Smooth muscle cell (in vitro differentiated cells): ENCODE measurements around the gene GKAP1. TPM values are rescaled to one million over a fixed set of nuclear protein-coding genes. Genes with fewer than 3 reads are reported as not detected.
"Not testable (repeated sequence)": the region's sequence is repeated elsewhere in the genome, so short reads cannot be mapped to it uniquely, and the experiment has no call there.

ENCODE experiments used
- DNase-seq: peaks from one replicate; lab custom pipeline; 2025; ENCODE audit not compliant: unreplicated experiment; lab: John Stamatoyannopoulos, UW
- H2AFZ ChIP-seq: fragments of 200-600 bp; sonication (generic); 2 replicates; pipeline ENCODE4 v1.6.0; 2016; ENCODE audit warnings: antibody characterized with exemption, low read depth, mild to moderate bottlenecking
- H3F3A ChIP-seq: fragments of 200-600 bp; sonication (generic); 2 replicates; pipeline ENCODE4 v1.6.0; 2017; ENCODE audit warnings: antibody characterized with exemption, low read depth
- H3K27ac ChIP-seq: fragments of 200-600 bp; sonication (generic); 2 replicates; pipeline ENCODE4 v1.5.1; 2016; ENCODE audit warnings: low read depth, mild to moderate bottlenecking
- H3K27me3 ChIP-seq: fragments of 200-600 bp; sonication (generic); 2 replicates; pipeline ENCODE4 v1.6.1; 2016; ENCODE audit warnings: low read depth, mild to moderate bottlenecking
- H3K36me3 ChIP-seq: fragments of 200-600 bp; sonication (generic); 2 replicates; pipeline ENCODE4 v1.5.1; 2016; ENCODE audit warnings: low read depth
- H3K4me1 ChIP-seq: fragments of 200-600 bp; sonication (generic); 2 replicates; pipeline ENCODE4 v1.5.1; 2016; ENCODE audit warnings: low read depth
- H3K4me2 ChIP-seq: fragments of 200-600 bp; sonication (generic); 2 replicates; pipeline ENCODE4 v1.6.0; 2016; ENCODE audit warnings: mild to moderate bottlenecking
- H3K4me3 ChIP-seq: fragments of 200-600 bp; sonication (generic); 2 replicates; pipeline ENCODE4 v1.5.1; 2016; ENCODE audit warnings: mild to moderate bottlenecking
- H3K79me2 ChIP-seq: fragments of 200-600 bp; sonication (generic); 2 replicates; pipeline ENCODE4 v1.6.0; 2016; ENCODE audit warnings: low read depth, mild to moderate bottlenecking
- H3K9ac ChIP-seq: fragments of 200-600 bp; sonication (generic); 2 replicates; pipeline ENCODE4 v1.6.0; 2016; ENCODE audit warnings: low read depth
- H3K9me3 ChIP-seq: fragments of 200-600 bp; sonication (generic); replicated peaks from 2 replicates; pipeline ENCODE4 v1.5.1; 2016; ENCODE audit warnings: low read depth
- H4K20me1 ChIP-seq: fragments of 200-600 bp; sonication (generic); 2 replicates; pipeline ENCODE4 v1.6.0; 2016; ENCODE audit warnings: low read depth
- CTCF ChIP-seq: fragments of 200-600 bp; sonication (generic); IDR thresholded peaks from 2 replicates; pipeline ENCODE4 v1.5.1; 2017; ENCODE audit warnings: borderline replicate concordance, mild to moderate bottlenecking, antibody characterized with exemption; ENCODE audit not compliant: insufficient read depth, poor library complexity, severe bottlenecking
- WGBS: methylation state at CpG from one replicate; pipeline ENCODE4 v1.1.7; 2016; ENCODE audit warnings: low lambda C conversion rate; 5-methylcytosine and 5-hydroxymethylcytosine counted together
- polyA plus RNA-seq: library from polyadenylated mRNA; unstranded; fragments of >200 nt; fragmentation: Nextera tagmentation; extraction: Ambion mirVana; gene quantifications from 2 replicates; pipeline ENCODE4 v1.2.1, GENCODE V29; 2016
- total RNA-seq: library from RNA; depleted of rRNA; stranded (reverse); fragments of >200 nt; gene quantifications from 2 replicates; pipeline ENCODE4 v1.2.3, GENCODE V29; 2014

The GKAP1 gene
- total and polyA plus RNA-seq, 2 experiments from 2014 or later = not detected

- H3K4me3 ChIP-seq = peak overlapping the region; percentile 84
- H3F3A ChIP-seq = no peaks in the 10 kb centered on the region
- under 1% methylated on average over 29 of the region's 42 CpGs for WGBS
- peak overlapping the region; percentile 99 for H3K9ac ChIP-seq
- peaks cover 50% of the 10 kb centered on the region for H4K20me1 ChIP-seq
- H3K4me2 ChIP-seq = peak overlapping the region; percentile 97
- H3K27ac ChIP-seq = peak overlapping the region; percentile 100
- TF ChIP-seq CTCF = no peak
- H3K79me2 ChIP-seq = peaks cover 56% of the 10 kb centered on the region
- H2AFZ ChIP-seq = peak overlapping the region; percentile 91
- H3K9me3 ChIP-seq = no peaks in the 10 kb centered on the region
- no peaks in the 10 kb centered on the region for H3K36me3 ChIP-seq
- H3K4me1 ChIP-seq = peaks cover 14% of the 10 kb centered on the region
- no peak for DNase-seq
- H3K27me3 ChIP-seq = no peaks in the 10 kb centered on the region
Measured at GRCh38 chr9:83706676-83707517, 110.7 kb downstream of the GKAP1 start.

- H3K79me2 ChIP-seq = peaks cover 72% of the 10 kb centered on the region
- WGBS = 96% methylated on average over 11 of the region's 12 CpGs
- H3K27me3 ChIP-seq, H3F3A ChIP-seq, H3K9ac ChIP-seq, H3K36me3 ChIP-seq, H3K9me3 ChIP-seq, DNase-seq, H3K27ac ChIP-seq, H2AFZ ChIP-seq: not testable (repeated sequence)
- peaks cover 20% of the 10 kb centered on the region for H3K4me1 ChIP-seq
- H3K4me2 ChIP-seq = peak overlapping the region; percentile 97
- H4K20me1 ChIP-seq = peaks cover 67% of the 10 kb centered on the region
- H3K4me3 ChIP-seq = peak overlapping the region; percentile 84
Measured at GRCh38 chr9:83705219-83705651, 112.3 kb downstream of the GKAP1 start.

- no peak overlapping the region for H3K4me3 ChIP-seq
- no peaks in the 10 kb centered on the region for H3K36me3 ChIP-seq
- DNase-seq = no peak
- H3F3A ChIP-seq = no peaks in the 10 kb centered on the region
- no peak overlapping the region for H2AFZ ChIP-seq
- H4K20me1 ChIP-seq = peaks cover 100% of the 10 kb centered on the region
- no peak for TF ChIP-seq CTCF
- H3K79me2 ChIP-seq = peaks cover 100% of the 10 kb centered on the region
- WGBS = 71% methylated on average over 6 of the region's 6 CpGs
- no peak overlapping the region for H3K9ac ChIP-seq
- no peaks in the 10 kb centered on the region for H3K27me3 ChIP-seq
- no peak overlapping the region for H3K4me2 ChIP-seq
- H3K27ac ChIP-seq = no peak overlapping the region
- H3K9me3 ChIP-seq = no peaks in the 10 kb centered on the region
- peaks cover 14% of the 10 kb centered on the region for H3K4me1 ChIP-seq
Measured at GRCh38 chr9:83701769-83702168, 115.8 kb downstream of the GKAP1 start.

- TF ChIP-seq CTCF = no peak
- Histone ChIP-seq H4K20me1 (peaks cover 100% of the 10 kb centered on the region), H3K27ac (no peak overlapping the region), H3K4me1 (peaks cover 13% of the 10 kb centered on the region), H3K36me3 (no peaks in the 10 kb centered on the region), H3F3A (no peaks in the 10 kb centered on the region), H3K4me2 (no peak overlapping the region), H3K9me3 (no peaks in the 10 kb centered on the region), H3K79me2 (peaks cover 100% of the 10 kb centered on the region), H3K9ac (no peak overlapping the region), H3K4me3 (no peak overlapping the region), H3K27me3 (no peaks in the 10 kb centered on the region), H2AFZ (no peak overlapping the region)
- no peak for DNase-seq
- 94% methylated on average over 1 of the region's 1 CpG for WGBS
Measured at GRCh38 chr9:83701286-83701685, 116.3 kb downstream of the GKAP1 start.
